AG10803 (cell line): ENCODE results near the gene IDH3G.

ENCODE experiments used
- DNase-seq: peaks from one replicate; pipeline ENCODE4 v3.0.0; 2010; ENCODE audit warnings: low read depth
- H3K4me3 ChIP-seq: 2 replicates; pipeline ENCODE4 v1.5.1; 2011; ENCODE audit warnings: mild to moderate bottlenecking, low read length, control low read depth
- TF ChIP-seq, protein P1 (sequence below): conservative IDR thresholded peaks from 2 replicates; pipeline ENCODE4 v1.5.1; 2011; ENCODE audit warnings: mild to moderate bottlenecking, low read length, control low read depth, inconsistent platforms

IDH3G gene

DNA sequence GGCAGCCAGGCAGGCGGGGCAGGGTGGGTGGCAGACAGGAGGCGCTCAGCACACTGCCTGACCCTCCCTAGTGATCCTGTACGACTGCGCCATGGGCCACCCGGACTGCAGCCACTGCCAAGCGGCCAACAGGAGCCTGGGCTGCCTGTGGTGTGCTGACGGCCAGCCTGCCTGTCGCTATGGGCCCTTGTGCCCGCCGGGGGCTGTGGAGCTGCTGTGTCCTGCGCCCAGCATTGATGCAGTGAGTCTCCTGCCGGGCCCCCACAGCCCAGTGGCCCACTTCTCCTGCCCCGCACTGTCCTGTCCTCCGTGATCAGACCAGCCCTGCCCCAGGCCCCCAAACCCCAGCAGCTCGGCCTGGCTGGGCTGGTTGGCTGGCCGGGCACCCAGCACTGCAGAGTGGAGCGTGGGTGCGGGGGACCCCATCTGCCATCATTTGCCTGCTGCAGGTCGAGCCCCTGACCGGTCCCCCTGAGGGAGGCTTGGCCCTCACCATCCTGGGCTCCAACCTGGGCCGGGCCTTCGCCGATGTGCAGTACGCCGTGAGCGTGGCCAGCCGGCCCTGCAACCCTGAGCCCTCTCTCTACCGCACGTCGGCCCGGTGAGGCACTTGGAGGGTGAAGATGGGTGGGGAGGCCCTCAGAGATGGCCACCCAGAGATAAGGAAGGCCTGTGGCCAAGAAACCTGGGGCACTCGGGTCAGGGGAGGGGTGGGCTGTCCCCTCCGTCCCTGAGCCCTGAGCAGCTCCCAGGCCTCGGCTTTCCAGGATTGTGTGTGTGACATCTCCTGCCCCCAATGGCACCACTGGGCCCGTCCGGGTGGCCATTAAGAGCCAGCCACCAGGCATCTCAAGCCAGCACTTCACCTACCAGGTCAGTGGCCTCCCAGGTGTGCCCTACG is 22.5 kb downstream of the IDH3G start:
- DNase-seq: no peak
- no peak overlapping the region for H3K4me3 ChIP-seq
- TF ChIP-seq, protein P1, sequence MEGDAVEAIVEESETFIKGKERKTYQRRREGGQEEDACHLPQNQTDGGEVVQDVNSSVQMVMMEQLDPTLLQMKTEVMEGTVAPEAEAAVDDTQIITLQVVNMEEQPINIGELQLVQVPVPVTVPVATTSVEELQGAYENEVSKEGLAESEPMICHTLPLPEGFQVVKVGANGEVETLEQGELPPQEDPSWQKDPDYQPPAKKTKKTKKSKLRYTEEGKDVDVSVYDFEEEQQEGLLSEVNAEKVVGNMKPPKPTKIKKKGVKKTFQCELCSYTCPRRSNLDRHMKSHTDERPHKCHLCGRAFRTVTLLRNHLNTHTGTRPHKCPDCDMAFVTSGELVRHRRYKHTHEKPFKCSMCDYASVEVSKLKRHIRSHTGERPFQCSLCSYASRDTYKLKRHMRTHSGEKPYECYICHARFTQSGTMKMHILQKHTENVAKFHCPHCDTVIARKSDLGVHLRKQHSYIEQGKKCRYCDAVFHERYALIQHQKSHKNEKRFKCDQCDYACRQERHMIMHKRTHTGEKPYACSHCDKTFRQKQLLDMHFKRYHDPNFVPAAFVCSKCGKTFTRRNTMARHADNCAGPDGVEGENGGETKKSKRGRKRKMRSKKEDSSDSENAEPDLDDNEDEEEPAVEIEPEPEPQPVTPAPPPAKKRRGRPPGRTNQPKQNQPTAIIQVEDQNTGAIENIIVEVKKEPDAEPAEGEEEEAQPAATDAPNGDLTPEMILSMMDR: no peak

DNA sequence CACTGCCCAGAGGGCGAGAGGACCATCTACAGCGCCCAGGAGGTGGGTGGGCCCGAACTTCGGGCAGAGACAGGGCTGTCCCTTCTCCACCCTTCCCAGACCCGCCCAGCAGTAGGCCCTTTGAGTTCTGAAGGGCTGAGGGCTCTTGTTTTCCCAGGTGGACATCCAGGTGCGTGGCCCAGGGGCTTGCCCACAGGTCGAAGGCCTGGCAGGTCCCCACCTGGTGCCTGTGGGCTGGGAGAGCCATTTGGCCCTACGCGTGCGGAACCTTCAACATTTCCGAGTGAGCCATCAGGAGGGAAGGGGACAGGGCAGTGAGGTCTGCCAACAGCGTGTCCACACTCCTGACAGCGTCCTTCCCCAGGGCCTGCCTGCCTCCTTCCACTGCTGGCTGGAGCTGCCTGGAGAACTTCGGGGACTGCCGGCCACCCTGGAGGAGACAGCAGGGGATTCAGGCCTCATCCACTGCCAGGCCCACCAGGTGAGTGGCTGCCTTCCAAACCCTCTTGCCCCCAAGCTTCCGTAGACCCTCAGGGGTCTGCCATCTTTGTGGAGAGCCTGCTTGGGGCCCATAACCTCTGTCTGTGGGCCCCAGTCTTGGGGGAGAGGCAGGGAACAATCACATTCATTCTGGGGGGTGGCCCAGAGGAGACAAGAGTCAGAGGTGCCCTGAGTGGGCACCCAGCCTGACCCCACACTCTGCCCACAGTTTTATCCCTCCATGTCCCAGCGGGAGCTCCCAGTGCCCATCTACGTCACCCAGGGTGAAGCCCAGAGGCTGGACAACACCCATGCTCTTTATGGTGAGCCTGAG is 23.4 kb downstream of the IDH3G start:
- TF ChIP-seq, protein P1: no peak
- no peak for DNase-seq
- no peak overlapping the region for H3K4me3 ChIP-seq

DNA sequence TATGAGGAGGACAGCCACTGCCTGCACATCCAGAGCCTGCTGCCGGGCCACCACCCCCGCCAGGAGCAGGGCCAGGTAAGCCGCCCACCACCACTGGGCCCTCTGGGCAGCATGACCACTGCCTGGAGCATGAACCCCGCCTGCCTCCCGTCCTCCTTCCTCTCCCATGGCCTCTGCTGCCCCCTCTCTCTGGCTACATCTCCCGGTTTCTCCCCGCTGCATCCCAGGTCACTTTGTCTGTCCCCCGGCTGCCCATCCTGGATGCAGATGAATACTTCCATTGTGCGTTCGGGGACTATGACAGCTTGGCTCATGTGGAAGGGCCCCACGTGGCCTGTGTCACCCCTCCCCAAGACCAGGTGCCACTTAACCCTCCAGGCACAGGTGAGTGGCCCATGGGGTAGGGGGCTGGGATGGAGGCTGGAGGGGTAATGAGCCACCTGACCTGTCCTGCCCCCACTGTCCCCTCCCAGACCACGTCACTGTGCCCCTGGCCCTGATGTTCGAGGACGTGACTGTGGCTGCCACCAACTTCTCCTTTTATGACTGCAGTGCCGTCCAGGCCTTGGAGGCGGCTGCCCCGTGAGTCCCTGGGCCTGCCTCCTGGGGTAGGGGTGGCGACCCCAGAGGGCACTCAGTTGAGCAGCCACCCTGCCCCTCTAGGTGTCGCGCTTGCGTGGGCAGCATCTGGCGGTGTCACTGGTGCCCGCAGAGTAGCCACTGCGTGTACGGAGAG is 24.1 kb downstream of the IDH3G start:
- TF ChIP-seq, protein P1: no peak
- H3K4me3 ChIP-seq: no peak overlapping the region
- DNase-seq: no peak

DNA sequence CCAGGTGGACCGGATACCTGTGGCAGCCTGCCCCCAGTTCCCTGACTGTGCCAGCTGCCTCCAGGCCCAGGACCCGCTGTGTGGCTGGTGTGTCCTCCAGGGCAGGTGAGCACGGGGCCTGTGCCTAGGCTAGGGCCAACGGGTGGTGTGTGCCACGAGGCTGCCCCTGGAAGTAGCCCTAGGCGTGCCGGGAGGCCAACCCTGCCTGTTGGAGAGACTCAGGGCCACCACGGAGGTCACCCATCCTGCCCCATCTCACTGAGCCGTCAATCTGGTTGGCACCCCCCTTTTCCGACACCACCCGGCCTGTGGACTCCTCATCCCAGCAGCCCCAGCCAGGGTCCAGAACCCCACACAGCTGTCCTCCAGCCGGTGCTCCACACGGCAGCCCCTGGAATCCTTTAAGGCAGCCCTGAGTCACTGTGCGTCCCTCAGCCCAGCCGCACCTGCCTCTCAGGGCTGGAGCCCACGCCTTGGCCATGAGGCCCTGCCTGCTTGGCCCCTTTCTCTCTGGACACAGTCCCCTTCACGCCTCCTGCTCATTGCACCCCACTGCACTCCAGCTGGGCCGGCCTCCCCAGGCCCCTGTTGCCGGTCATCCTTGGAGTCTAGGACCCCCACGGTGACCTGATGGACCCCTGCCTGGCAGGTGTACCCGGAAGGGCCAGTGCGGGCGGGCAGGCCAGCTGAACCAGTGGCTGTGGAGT is 24.9 kb downstream of the IDH3G start:
- no peak for DNase-seq
- TF ChIP-seq, protein P1: no peak
- H3K4me3 ChIP-seq: no peak overlapping the region

DNA sequence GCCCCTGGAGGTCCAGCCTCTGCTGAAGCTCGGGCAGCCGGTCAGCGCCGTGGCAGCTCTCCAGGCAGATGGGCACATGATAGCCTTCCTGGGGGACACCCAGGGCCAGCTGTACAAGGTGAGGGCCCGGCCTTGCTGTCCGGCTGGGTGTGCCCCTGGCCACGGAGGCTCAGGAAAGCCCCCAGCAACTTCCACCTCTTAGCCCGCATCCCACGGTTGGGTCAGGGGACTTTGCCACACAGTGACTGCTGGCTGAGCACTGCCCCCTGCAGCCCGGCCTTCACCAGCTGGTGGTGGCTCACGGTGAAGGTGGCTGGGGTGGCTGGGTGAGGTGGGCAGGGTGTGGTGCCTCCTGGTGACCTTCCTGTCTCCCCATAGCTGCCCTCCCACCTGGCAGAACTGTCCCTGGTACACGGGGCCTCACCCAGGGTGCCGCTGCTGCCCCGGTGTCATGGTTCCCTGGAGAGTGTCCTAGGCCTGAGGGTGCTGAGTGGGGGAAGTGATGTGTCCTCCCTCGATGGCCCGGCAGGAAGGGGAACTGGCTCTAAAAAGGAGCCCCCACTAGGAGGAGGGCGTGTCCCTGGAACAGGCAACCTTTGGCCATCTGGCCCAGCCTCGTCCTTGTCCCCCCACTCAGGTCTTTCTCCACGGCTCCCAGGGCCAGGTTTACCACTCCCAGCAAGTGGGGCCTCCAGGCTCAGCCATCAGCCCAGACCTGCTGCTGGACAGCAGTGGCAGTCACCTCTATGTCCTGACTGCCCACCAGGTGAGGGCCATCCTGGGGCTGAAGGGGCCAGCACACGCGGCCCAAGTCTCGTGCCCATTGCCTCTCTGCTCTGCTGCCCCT is 25.6 kb downstream of the IDH3G start:
- no peak overlapping the region for H3K4me3 ChIP-seq
- TF ChIP-seq, protein P1: no peak
- DNase-seq: no peak

DNA sequence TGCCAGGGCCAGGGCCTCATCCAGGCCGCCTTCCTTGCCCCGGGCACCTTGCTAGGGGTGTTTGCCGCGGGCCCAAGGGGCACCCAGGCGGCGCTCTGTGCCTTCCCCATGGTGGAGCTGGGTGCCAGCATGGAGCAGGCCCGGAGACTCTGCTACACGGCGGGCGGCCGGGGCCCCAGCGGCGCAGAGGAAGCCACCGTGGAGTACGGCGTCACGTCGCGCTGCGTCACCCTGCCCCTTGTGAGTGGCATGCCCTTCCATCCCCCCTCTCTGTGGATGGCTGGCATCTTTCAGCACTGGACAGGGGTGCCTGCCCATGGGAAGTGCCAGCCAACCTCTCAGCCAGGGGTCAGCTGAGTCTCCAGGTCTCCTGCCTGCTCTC is 26.5 kb downstream of the IDH3G start:
- no peak overlapping the region for H3K4me3 ChIP-seq
- no peak for DNase-seq
- TF ChIP-seq, protein P1: no peak
